Stimulated activated CD8-positive, alpha-beta memory T cell treated with anti-CD3 and anti-CD28 coated beads, Interleukin-12 subunit alpha, Interleukin-12 subunit beta, amount 100 ng/mL, for 24 hours (primary cell): ENCODE data around the gene SUSD4.

Experiments
- DNase-seq: peaks from one replicate; pipeline ENCODE4 v3.0.0-alpha.2; 2020; ENCODE audit errors: extremely low read depth

Gene SUSD4

DNA sequence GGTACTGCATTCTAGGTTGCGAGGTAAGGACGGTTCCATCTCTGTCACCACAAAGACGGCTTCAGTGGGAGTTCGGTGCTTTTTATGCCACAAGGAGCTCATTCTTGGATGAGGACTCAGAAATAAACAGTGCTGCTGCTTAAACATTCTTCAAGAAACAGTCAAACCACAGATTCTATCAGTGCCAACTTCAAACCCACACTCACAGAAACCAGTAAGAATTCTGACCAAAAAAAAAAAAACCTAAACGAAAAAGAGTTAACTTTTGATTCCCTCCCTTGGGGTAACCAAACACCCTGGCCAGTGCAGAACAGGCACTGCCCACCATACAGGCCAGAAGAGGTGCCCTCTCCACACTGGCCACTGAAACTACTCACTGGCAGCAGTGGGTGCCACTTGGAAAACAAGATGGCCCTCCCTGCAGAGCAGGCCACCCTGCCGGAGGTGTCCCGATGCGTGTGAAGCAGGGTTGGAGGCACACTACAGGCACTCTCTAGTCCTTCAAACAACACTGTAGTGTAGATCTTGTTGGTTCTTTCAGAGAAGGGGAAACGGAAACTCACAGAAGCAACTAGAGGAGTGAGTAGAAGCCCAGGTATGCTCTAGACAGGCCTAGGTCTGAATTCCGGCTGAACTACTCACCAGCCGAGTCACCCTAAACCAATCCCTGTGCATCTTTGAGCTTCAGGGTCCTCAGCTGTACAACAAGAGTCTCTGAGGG is 133.7 kb downstream of the SUSD4 start:
- no peak for DNase-seq

DNA sequence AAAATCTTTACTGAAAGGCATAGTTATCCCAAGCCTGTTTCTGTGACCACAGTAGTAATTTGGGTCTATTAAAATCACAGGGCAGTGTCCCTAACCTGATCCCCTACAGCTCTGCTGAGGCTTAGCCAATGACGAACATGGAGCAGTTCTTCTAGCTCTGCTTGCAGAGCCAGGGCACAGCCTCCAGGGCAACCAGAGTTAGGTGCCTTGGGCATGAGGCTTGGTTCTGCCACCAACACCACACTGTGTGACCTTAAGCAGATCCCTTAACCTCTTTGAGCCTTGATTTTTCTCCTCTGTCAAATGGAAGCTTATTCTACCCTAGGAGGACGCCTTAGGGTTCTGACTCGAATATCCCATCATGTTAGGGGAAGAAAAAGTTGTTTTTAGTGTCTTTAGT is 134.2 kb downstream of the SUSD4 start:
- DNase-seq: no peak

DNA sequence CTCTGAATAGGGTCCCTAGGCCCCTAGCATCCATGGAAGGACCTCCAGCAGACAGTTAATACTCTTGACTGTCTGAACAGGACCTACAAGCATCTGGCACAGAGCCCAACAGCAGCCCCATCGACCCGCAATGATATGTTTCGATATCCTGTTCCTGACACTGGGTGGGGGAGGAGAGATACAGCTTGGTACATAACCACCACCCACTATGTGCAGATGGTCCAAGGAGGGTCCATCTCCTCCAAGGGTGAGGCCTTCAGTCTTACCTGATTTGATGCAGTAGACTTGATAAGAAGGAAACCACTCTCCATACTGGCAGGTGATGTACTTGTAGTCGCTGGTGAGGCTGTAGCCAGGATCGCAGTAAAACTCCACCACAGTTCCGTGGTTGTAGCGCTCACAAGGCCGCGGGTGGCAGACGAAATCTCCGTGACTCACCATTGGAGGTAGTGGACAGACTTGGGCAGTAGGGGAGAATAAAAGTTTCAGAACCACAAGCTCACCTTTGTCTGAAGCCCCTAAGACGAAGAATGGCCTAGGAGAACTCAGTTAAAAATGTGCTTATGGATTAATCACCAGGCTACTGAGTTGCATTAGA is 134.9 kb downstream of the SUSD4 start:
- DNase-seq: no peak

DNA sequence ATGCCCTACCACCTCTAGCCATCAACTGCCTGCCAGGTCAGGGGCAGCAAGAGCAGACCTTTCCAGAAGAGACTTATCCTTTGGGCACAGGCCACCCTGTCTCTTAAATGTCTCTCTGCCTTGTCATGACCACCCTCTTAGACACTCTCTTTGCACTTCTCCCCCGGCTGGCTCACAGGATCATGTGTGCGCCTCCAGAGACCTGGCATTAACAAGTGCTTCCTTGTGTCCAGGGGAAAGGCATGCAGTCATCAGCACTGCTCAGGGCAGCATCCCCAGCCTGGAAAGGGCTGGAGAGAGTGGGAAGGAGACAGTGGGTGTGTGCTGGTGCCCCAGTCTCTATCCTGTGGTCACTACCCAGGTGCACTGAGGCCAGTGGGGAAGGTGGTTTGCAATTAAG is 135.8 kb downstream of the SUSD4 start:
- DNase-seq: no peak

DNA sequence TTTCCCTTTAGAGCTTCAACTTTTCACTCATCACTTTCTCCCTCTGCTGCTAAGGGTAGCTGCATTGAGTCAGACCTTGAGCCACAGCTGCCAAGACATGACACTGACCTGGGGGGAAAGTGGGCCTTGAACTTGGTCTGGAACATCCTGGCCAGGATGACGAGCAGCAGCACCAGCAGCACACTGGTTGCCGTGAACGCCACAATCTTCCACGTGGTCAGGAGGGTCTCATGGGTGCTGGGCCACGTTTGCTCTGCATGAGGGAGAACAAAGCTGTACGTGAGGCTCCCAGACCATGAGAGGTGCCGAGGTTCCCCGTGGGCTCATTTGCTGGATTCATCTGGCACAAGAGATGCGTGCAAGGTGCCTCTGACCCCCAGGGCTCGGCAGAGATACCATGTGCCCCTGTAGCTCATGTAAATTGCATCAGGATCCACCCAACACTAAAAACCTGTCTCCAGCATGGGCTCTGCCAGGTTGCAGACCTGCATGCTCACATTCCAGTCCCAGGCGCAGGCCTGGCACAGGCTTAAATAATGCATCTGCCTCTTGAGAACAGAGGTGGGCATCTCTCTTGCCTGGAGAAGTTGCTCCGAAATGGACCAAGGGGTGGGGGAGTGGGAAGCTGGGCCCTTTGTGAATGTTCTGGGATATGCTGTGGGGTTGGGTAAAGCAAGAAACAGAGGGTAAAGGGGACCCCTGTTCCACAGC is 136.3 kb downstream of the SUSD4 start:
- no peak for DNase-seq

DNA sequence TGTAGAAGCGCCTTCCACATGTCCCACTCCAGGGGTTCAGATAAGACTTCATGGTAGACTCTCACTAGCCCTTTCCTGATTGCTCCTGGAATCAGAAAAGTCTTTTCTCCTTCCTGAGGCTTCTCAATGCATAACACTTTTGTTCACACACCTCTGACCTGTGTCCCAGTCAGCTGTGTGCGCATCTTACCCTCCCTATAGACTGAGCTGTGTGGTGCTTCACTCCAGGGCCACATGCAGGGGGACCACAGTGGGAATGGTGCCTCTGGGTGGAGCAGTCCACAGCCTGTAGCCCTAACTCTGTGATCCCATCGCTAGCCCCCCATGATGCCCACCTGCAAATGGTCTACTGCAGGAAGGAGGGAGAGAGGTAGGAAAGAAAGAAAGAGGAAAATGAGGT is 136.9 kb downstream of the SUSD4 start:
- no peak for DNase-seq

DNA sequence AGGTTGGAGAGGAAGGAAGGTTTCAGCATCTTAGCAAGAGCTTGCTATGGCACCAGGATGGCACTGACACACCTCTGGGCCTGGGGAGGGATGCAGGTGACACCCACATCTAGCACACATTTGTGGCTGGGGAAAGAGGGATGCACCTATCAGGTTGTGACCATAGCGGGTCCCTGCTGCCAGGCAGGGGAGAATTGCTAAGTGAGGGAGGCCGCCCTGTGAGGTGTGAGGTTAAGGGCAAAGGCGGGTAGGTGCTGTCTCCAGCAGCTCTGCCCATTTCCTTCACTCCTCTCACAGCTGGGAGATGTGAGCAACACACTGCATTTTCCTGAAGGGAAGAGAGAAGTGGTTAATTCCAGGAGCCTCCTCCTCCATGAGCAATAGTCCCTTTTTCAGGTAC is 137.7 kb downstream of the SUSD4 start:
- no peak for DNase-seq

DNA sequence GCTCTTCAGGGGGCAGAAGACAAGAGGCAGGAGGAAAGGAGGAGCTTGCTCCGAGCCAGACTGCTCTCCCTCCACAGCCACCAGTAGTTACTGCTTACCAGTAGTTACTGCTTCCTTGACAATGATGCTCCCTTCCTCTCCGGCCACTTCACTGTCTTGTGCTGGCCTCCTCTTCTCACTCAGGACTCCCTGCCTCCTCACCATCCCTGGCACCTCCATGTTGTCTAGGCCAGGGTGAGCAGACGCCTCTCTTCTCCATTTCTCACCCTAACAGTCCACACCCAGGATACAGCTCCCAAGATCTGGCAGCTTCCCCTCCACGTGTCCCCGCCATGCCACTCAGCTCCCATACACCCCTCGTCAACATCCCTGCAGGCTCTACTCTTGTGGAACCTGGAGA is 138.5 kb downstream of the SUSD4 start:
- DNase-seq: no peak

DNA sequence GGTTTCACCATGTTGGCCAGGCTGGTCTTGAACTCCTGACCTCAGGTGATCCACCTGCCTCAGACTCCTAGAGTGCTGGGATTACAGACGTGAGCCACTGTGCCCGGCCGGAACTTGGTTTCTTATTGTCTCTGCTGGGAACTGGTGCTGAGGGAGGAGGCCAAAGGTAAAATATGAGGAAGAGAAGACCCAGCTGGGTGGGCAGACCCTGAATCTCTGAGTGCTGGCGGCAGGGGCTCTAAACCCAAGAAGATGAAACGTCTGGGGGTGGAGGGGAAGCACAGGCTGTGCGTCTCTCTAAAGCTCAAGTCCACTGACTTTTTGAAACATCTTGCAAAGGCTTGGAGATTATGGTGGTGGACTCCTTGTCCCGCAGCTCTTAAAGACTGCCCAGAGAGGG is 138.9 kb downstream of the SUSD4 start:
- no peak for DNase-seq

DNA sequence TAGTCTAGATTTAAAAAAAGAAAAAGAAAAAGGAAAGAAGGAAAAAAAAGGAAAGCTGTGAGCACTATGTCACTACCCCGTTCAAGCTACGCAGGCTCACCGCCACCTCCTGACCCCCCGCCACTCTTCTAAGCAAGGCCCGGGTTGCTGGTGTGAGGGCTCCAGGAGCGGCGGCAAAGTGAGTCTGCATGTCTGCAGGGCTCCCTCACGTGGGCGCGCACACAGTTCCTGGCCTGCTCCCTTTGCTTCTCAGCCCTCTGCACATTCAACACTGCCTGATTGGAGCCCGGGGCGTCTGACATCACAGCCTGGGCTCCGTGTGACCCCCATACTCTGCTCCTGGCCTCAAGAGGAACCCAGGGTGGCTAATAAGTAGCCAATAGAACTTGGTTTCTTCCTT is 139.5 kb downstream of the SUSD4 start:
- no peak for DNase-seq

DNA sequence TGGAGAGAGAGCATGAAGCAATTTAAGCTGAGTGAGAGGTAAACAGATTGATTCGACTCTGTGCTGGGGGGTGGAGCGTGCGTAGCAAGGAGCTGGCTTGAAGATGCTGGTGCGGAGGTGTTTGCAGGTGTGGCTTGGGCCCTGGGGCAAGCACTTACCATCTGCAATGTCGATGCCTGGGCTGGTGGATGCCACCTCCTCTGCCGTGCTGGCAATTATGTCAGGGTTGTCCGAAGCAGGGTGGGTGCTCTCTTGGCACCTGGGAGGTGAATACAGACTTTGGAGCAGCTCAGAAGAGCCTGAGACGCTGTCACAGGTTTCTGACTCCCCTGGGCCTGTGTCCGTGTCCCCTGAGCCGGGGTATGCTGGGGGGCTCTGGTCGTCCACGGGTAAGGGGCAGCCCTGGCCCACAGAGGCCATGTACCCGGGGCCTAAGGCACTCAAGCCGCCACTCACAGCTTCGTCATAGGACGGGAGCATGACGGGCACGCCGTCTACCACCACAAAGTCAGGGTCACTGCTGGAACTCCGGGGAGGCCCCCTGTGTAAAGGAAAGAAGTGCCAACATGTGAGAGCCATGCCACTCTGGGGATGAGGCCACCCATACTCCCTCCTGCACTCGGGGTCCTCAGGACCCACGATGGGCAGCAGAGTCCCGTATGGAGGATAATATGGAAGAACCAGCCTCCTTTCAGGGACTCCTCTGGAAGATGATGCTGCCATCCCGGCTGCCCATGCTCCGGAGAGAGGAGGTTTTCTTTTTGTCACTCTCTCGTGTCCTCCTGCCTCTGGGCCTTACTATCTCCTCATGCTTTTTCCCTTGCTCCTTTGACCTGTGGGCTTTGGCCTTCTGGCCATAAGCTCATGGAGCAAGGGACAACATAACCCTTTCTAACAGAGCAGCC is 140.6 kb downstream of the SUSD4 start:
- DNase-seq: no peak

DNA sequence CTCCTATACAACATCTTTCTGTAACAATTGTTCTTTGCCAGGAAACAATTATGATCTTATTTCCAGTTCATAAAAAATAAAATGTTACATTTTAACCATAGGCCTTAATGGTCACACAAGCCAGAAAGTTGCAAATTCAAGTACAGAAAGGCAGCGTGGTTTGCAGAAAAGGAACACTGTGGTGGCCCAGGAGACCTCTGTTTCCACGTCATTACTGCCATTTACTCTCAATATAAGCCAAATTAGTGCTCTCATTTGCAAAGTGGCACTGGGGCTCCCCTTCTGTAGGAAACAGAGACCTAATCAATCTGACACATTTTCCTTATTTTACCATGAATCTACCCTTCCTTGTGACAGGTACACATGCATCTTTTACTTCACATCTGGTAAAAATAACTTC is 141.6 kb downstream of the SUSD4 start:
- DNase-seq: no peak

DNA sequence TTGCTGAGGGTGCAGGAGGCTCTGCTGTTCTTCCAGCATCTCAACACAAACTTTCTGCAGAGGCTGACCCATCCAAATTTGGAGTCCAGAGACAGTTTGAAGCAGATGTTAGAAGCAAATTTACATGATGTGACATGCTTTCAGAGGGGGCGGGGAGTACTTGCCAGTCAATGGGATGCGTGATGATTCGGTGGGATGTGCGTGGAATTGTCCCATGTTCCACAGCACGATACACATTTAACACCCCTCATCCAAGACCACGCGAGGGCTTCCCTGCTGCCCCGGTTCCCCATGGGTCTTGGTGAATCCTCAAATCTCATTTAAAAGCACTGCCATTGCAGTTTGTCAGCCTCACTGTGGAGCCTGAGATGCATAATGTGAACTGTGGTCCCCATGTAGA is 142.3 kb downstream of the SUSD4 start:
- no peak for DNase-seq

DNA sequence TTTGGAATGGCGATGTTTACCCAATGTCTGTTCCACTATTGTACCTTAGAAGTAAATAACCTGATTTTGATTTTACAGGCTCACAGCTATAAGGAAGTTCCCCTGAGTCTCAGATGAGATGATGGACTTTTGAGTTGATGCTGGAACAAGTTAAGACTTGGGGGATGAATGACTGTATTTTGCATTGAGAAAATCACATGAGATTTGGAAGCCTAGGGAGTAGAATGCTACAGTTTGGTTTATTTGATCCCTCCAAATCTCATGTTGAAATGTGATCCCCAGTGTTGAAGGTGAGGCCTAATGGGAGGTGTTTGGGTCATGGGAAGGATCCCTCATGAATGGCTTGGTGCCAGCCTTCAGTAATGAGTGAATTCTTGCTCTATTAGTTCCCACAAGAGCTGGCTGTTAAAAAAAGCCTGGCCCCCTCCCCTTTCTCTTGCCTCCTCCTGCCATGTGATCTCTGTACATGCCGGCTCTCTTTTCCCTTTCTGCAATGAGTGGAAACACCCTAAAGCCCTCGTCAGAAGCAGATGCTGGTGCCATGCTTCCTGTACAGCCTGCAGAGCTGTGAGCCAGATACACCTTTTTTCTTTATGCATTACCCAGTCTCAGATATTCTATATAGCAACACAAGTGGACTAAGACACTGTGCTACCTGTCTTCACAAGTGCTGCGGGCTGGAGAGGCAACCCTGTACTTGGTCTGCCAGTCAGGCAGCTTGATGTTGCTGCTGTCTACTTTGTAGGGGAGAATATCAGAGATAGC is 143.9 kb downstream of the SUSD4 start:
- no peak for DNase-seq

DNA sequence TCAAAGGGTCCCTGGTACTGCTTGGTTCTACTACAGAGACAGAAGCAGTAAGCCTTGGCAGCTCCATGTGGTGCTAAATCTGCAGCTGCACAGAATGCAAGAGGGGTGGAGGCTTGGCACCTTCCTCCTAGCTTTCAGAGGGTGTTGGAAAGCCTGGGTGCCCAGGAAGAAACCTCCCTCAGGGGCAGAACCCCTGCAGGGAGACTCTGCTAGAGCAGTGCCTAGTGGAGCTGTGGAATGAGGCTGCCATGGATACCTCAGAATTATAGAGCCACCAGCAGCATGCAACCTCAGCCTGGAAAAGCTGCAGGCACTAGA is 144.7 kb downstream of the SUSD4 start:
- DNase-seq: no peak

DNA sequence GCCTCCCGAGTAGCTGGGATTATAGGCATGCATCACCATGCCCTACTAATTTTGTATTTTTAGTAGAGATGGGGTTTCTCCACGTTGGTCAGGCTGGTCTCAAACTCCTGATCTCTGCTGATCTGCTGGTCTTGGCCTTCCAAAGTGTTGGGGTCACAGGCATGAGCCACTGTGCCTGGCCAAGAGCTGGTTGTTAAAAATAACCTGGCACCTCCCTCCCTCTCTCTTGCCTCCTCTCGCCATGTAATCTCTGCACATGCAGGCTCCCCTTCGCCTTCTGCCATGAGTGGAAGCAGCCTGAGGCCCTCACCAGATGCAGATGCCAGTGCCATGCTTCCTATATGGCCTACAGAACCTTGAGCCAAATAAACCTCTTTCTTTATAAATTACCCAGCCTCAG is 146.2 kb downstream of the SUSD4 start:
- DNase-seq: no peak

DNA sequence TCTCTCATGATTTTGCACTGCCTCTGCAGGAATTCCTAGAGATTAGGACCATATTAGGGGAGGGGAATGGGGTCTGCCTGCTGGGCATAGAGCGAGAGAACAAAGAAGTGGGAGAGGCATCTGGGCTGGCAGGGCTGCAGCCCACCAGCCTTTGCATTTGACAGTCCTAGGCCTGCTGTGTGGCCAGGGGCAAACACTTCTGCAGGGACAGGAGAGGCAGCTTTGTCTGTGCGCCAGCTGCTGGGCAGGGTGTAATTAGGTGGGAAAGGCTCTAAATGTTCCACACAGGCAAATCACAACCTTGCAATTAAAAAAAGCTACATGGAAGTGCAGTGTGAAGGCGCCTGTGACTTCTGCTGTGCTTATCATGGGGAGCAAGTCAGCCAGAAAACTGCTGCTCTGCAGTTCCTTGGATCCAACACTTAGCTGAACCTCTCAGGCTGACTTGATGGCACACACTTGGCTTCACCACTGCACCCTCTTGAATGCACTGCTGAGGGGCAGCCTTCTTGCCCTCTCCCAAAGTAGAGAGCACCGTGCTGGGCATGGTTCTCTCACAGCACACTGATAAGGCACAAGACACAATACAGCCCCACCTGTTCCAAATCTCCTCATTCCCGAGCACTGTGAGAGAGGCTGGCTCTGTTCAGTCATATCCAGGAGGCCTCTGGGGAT is 147.3 kb downstream of the SUSD4 start:
- no peak for DNase-seq

DNA sequence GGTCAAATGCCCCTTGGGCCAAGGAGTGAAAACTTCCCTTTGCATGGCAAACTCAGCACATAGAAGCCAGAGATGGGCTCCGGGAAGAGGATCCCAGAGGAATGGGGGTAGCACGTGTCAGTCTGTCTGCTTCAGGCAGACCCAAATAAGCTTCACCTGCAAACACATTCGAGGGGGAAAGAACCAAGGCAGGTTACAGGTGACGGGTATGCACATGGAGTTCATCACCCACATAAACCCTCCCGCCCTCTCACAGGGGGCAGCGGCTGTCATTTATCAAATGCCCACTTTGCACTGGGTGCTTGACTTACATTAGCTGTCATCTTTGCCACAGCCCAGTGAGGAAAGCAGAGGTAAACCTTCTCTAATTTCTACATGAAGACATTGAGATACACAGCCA is 147.9 kb downstream of the SUSD4 start:
- no peak for DNase-seq

DNA sequence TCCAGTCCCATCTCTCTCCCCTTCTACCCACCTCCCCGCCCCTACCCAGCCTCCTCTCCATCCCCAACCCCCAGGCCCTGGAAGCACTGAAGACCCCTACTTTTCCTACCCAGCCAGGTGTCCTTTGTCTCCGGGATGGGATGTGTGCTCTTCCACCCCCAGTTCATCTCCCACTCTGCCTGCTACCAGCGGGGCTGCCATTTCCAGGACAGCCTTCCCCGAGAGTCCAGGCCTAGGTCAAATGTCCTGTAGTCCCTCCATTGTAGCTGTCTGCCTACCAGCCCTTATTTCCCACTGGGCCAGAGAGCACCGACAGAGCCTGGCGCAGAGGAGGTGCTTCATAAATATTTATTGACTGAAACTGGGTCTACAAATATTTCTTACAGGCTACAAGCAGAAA is 148.9 kb downstream of the SUSD4 start:
- DNase-seq: no peak

DNA sequence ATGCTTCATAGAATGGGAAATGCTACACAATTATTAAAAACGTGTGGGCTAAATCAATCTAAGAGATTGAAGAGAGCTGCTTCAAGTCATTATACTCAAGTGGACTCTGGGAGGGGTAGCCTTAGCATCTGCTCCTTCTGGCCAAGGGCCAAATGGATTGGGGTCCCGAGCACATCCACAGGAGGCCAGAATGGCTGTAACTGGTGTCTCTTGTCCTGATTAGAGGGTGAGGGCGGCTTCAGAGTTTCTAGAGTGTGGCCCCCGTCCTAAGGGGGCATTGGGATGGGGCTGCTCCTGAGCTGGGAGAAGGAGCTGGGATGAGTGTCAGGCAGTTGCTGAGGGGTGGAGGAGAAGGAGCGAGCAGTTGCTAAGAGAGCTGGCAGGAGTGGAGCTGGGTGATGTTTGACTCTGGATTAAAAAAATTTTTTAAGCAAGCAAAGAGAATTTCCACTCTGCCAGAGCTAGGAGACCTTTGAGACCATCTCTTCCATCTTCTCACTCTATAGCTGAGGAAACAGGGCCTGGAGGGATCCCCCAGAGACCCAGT is 149.6 kb downstream of the SUSD4 start:
- no peak for DNase-seq

DNA sequence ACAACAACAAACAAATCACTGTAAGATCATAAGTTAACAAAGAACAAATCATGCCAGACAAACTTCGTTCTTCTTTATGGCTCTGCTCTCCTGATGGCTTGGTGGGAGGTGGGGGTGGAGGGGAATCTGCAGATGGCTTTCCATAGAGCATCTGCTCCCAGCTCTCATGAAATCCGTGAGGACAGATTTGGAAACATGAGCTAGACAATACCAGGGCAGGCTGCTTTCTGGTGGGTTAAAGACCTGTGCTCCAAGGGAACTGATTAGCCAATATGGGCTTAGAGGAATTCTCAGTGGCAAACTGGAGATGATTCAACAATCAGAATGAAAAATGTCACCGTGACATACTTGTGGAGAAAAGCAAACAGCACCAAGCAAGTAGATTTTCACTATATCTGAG is 151.5 kb downstream of the SUSD4 start:
- DNase-seq: no peak
